GM12873 (cell line): ENCODE results near the gene FSTL4.

Experiments
- TF ChIP-seq, protein P1 (sequence below): IDR thresholded peaks from 2 replicates; pipeline ENCODE4 v1.5.1; 2012; ENCODE audit warnings: low read depth, mild to moderate bottlenecking, moderate library complexity, low read length, control low read depth; ENCODE audit not compliant: insufficient read depth; ENCODE audit errors: missing control alignments

Gene FSTL4

DNA sequence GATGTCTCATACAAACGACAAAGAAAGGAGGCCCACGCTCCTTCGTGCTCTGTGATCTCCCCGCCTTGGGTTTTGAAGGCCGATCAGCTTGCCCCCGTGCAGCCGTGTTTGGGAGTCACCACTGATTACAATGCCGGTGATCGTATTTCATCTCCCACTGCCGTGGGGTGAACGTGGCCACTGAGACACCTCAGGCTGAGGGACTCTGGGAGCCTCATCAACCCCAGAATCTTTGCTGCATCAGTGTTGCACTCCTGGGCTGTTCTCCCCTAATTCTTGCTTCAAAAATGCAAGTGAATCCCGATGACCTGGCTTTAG is 366.3 kb downstream of the FSTL4 start:
- TF ChIP-seq, protein P1, sequence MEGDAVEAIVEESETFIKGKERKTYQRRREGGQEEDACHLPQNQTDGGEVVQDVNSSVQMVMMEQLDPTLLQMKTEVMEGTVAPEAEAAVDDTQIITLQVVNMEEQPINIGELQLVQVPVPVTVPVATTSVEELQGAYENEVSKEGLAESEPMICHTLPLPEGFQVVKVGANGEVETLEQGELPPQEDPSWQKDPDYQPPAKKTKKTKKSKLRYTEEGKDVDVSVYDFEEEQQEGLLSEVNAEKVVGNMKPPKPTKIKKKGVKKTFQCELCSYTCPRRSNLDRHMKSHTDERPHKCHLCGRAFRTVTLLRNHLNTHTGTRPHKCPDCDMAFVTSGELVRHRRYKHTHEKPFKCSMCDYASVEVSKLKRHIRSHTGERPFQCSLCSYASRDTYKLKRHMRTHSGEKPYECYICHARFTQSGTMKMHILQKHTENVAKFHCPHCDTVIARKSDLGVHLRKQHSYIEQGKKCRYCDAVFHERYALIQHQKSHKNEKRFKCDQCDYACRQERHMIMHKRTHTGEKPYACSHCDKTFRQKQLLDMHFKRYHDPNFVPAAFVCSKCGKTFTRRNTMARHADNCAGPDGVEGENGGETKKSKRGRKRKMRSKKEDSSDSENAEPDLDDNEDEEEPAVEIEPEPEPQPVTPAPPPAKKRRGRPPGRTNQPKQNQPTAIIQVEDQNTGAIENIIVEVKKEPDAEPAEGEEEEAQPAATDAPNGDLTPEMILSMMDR: no peak

DNA sequence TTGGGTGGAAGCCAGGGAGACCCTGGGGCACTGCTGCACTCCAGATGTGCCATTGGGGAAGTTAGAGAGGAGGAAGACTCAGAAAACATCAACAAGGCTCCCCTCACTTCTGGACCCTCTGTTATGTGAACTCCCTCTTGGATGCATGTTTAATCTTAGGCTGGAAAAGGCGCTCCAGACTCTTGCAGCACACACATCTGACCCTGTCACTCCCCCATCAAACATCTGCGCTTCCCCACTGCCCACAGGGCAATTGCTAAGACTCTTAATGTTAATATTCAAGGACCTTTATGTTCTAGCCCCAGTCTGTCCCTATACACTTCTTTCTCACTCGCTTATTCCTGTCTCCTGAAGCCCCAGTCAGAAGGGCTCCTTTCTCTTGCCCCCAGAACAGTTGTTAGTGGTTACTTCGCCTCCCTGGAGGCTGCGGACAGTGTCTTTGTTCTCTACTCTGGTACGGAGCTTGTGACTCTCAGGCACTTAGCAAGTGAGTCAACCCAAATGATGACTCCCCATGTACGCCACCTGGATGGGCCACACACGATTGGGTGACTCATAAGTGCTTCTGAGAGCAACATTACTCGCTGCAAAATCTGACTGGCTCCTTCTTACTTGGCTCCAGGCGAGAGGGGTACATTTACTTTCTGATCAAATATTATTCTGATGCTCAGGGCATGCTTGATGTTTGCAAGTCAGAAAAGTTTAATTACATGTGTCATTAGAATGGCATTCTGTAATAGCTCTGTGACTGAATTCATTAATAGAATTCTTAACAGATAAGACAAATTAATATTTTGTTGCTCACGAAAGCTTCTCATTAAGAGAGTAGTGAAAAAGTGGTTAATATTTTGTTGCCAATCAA is 366.9 kb downstream of the FSTL4 start:
- TF ChIP-seq, protein P1: no peak

DNA sequence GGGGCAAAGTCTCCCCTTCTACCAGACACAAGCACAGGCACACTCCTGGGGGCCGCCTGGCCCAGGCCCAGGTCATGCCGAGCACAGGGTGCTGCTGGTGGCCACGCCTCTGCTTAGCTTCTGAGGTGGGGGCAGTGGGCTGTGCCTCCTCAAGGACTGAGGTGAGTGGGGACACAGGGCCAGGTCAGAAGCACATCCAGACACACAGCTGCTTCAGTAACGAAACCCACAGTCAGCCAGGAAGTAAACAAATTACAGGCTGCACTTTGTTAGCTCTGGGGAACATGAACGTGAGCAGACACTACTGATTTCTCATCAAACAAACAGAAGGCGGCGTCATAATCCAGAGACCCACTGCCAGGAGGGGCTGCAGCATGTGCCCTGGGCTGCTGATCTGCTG is 368.1 kb downstream of the FSTL4 start:
- TF ChIP-seq, protein P1: peak; percentile 2

DNA sequence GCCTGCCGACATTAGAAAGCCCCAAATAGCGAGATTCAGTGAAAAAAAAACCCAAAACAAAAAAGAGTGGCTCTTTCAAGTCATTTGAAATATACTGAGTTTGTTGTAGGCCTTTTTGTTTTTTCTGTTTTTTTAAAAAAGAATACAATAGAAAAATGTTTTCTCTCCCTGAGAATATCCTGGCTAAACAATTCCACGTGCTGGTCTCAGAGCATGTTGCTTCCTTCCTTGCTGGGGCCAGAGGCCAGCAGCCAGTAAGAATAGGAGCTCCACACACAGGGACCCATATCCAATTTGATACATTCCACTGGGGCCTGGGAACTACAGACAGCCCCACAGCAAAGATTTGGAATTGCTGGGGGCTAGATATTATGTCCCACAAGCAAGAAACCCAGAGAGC is 369.1 kb downstream of the FSTL4 start:
- TF ChIP-seq, protein P1: no peak

DNA sequence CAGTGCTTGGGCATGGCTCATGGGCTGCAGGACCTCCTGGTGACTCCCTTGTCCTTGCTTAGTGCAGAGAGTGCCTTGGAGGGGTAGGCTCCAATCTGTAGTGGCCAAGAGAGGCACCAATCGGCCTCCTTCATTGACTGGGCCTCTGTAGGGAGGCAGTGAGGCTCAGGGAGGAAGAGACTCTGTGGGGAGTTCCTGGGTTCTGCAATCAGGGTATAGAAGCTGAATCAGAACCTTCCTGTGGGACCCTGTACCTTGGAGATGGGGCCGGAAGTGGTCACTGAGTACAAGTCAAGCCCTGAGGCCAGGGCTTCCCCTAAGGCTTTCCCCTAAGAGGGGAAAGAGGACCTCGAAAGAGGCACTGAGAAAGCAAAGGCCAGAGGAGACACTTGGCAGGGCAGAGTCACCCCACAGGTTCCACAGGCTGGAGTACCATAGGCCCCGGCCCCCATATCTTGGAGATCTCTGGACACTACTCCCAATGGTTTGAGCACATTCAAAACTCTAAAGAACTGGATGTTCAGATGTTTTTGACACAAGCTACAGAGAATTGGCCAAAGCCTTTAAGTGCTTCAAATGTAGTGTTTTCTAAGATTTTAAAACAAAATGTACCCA is 370.0 kb downstream of the FSTL4 start:
- TF ChIP-seq, protein P1: no peak

DNA sequence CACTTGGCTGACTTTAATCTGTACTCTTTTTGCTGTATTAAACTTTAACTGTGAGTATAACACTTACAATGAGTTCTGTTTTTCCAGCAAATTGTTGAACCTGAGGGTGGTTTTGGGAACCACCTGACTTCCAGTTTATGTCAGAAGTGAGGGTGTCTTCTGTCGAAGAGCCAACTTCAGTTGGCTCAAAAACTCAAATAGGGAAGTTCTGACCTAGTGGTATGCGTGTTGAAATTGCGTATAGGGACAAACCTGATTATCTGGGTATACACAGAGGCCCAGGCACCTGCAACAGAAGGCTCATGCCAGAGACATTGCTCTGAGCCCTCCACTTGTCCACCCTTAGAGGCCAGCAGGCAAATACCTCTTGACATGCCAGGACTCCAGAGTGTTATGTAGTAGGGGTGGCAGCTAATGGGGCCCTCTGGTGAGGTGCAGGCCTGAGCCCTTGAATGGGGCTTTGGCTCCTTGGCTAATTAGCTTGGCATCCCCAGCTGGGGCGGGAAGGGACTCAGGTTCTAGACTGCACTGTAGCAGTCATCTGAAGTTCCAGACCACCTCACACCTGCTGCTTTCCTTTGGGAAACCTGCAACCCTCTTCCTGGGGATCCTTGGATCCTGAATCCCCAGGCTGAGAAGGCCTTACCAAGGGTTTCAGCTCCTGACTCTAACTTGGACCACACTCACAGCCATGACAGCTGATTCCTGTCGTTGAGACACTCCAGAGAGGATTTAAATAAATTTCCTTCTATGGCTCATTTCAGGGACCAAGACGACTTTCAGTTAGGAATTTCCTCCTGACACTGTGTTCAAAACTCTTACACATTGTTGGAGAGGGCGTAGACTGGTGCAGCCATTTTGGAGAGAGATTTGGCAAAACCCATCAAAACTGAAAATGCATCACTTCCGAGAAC is 370.9 kb downstream of the FSTL4 start:
- TF ChIP-seq, protein P1: no peak

DNA sequence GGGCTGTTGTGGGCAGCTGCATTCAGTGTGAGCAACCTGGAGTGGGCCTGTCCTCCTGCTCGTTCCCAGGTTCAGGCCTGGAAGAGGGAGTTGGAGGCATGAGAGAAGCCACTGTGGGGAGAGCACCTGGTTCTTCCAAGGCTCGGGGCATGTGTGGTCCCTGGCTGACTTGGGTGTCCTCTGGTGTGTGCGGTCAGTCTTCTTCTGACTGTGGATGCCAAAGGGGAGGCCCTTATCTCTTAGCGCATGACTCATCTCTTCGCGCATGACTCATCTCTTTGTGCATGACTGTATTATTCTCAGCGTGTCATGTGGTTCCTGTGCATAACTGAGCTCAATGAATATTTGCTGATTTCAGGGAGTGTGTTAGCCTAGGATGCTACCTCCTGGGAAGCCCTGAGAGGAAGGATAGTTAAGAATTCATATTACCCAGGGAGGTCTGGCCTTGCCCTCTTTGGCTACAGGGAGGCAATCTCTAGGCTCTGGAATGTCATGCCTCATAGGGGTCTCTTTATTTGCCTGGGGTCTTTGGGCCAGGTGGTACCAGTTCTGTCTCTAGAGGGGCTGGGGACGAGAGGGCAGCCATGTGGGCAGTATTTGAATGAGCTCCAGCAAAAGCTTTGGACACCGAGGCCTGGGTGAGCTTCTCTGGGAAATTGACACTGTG is 371.8 kb downstream of the FSTL4 start:
- TF ChIP-seq, protein P1: no peak
